Measurements from ENCODE around the gene TBL2.
"Not testable (repeated sequence)": the region's sequence is repeated elsewhere in the genome, so short reads cannot be mapped to it uniquely, and the experiment has no call there.

The TBL2 gene

GRCh38 chr7:73613954-73614735, 35.8 kb upstream of the TBL2 start:
- Mint-ChIP-seq H3K27me3 (ENCODE audit: low read depth) (peaks cover 24% of the 10 kb centered on the region), H3K9me3 (no peaks in the 10 kb centered on the region), H3K27ac (no peak overlapping the region), H3K4me3 (no peak overlapping the region), H3K36me3 (ENCODE audit: low read depth) (no peaks in the 10 kb centered on the region), H3K4me1 (ENCODE audit: low read depth) (no peaks in the 10 kb centered on the region)

- no peak overlapping the region for H3K27ac Mint-ChIP-seq
- H3K27me3 Mint-ChIP-seq (ENCODE audit: low read depth), result peaks cover 24% of the 10 kb centered on the region
- H3K36me3 Mint-ChIP-seq (ENCODE audit: low read depth), result no peaks in the 10 kb centered on the region
- no peak overlapping the region for H3K4me3 Mint-ChIP-seq
- no peaks in the 10 kb centered on the region for H3K4me1 Mint-ChIP-seq (ENCODE audit: low read depth)
- H3K9me3 Mint-ChIP-seq, result no peaks in the 10 kb centered on the region
Measured at GRCh38 chr7:73612598-73613269, 34.4 kb upstream of the TBL2 start.

GRCh38 chr7:73611017-73611555, 32.7 kb upstream of the TBL2 start:
- Mint-ChIP-seq H3K4me3 (no peak overlapping the region), H3K4me1 (ENCODE audit: low read depth) (no peaks in the 10 kb centered on the region), H3K9me3 (no peaks in the 10 kb centered on the region), H3K27me3 (ENCODE audit: low read depth) (peaks cover 27% of the 10 kb centered on the region), H3K36me3 (ENCODE audit: low read depth) (no peaks in the 10 kb centered on the region), H3K27ac (no peak overlapping the region)

- peaks cover 28% of the 10 kb centered on the region for H3K27me3 Mint-ChIP-seq (ENCODE audit: low read depth)
- no peak overlapping the region for H3K27ac Mint-ChIP-seq
- H3K9me3 Mint-ChIP-seq, result no peaks in the 10 kb centered on the region
- H3K4me3 Mint-ChIP-seq, result no peak overlapping the region
- H3K36me3 Mint-ChIP-seq (ENCODE audit: low read depth), result no peaks in the 10 kb centered on the region
- no peaks in the 10 kb centered on the region for H3K4me1 Mint-ChIP-seq (ENCODE audit: low read depth)
Measured at GRCh38 chr7:73610105-73610504, 31.7 kb upstream of the TBL2 start.

GRCh38 chr7:73607692-73607983, 29.3 kb upstream of the TBL2 start:
- H3K27me3 Mint-ChIP-seq (ENCODE audit: low read depth), result peaks cover 19% of the 10 kb centered on the region
- H3K27ac Mint-ChIP-seq; H3K4me3 Mint-ChIP-seq; H3K4me1 Mint-ChIP-seq (ENCODE audit: low read depth); H3K36me3 Mint-ChIP-seq (ENCODE audit: low read depth); H3K9me3 Mint-ChIP-seq: not testable (repeated sequence)

- Mint-ChIP-seq H3K27me3 (ENCODE audit: low read depth) (peaks cover 17% of the 10 kb centered on the region), H3K27ac (no peak overlapping the region), H3K36me3 (ENCODE audit: low read depth) (no peaks in the 10 kb centered on the region), H3K4me3 (no peak overlapping the region), H3K4me1 (ENCODE audit: low read depth) (no peaks in the 10 kb centered on the region), H3K9me3 (no peaks in the 10 kb centered on the region)
Measured at GRCh38 chr7:73606801-73607691, 28.7 kb upstream of the TBL2 start.

- Mint-ChIP-seq H3K4me1 (ENCODE audit: low read depth) (no peaks in the 10 kb centered on the region), H3K4me3 (no peak overlapping the region)
Measured at GRCh38 chr7:73605601-73606220, 27.3 kb upstream of the TBL2 start.

GRCh38 chr7:73602721-73603651, 24.6 kb upstream of the TBL2 start:
- H3K4me1 Mint-ChIP-seq (ENCODE audit: low read depth), result no peaks in the 10 kb centered on the region
- no peak overlapping the region for H3K4me3 Mint-ChIP-seq
- no peaks in the 10 kb centered on the region for H3K36me3 Mint-ChIP-seq (ENCODE audit: low read depth)
- no peaks in the 10 kb centered on the region for H3K9me3 Mint-ChIP-seq
- H3K27ac Mint-ChIP-seq, result no peak overlapping the region
- peaks cover 11% of the 10 kb centered on the region for H3K27me3 Mint-ChIP-seq (ENCODE audit: low read depth)

More at GRCh38 chr7:73605601-73606220, 27.3 kb upstream of the TBL2 start:
- Mint-ChIP-seq H3K36me3 (ENCODE audit: low read depth) (no peaks in the 10 kb centered on the region), H3K27ac (no peak overlapping the region), H3K9me3 (no peaks in the 10 kb centered on the region), H3K27me3 (ENCODE audit: low read depth) (peaks cover 14% of the 10 kb centered on the region)

- Mint-ChIP-seq H3K4me3 (no peak overlapping the region), H3K27ac (no peak overlapping the region), H3K4me1 (ENCODE audit: low read depth) (no peaks in the 10 kb centered on the region), H3K27me3 (ENCODE audit: low read depth) (peaks cover 9% of the 10 kb centered on the region), H3K36me3 (ENCODE audit: low read depth) (no peaks in the 10 kb centered on the region), H3K9me3 (no peaks in the 10 kb centered on the region)
Measured at GRCh38 chr7:73599916-73600315, 21.5 kb upstream of the TBL2 start.

GRCh38 chr7:73599151-73599882, 20.9 kb upstream of the TBL2 start:
- no peaks in the 10 kb centered on the region for H3K36me3 Mint-ChIP-seq (ENCODE audit: low read depth)

GRCh38 chr7:73597978-73598782, 19.8 kb upstream of the TBL2 start:
- Mint-ChIP-seq H3K36me3 (ENCODE audit: low read depth) (no peaks in the 10 kb centered on the region), H3K27ac (no peak overlapping the region), H3K27me3 (ENCODE audit: low read depth) (peaks cover 8% of the 10 kb centered on the region), H3K4me3 (no peak overlapping the region), H3K9me3 (no peaks in the 10 kb centered on the region), H3K4me1 (ENCODE audit: low read depth) (no peaks in the 10 kb centered on the region)

More at GRCh38 chr7:73599151-73599882, 20.9 kb upstream of the TBL2 start:
- H3K4me1 Mint-ChIP-seq (ENCODE audit: low read depth), result no peaks in the 10 kb centered on the region
- peaks cover 8% of the 10 kb centered on the region for H3K27me3 Mint-ChIP-seq (ENCODE audit: low read depth)
- no peaks in the 10 kb centered on the region for H3K9me3 Mint-ChIP-seq
- no peak overlapping the region for H3K27ac Mint-ChIP-seq
- H3K4me3 Mint-ChIP-seq, result no peak overlapping the region
